C4-2B (cell line): ENCODE results near the gene LPAR2.

Experiments used
- ZFX ChIP-seq: fragments of 450-650 bp; IDR thresholded peaks from 2 replicates; pipeline ENCODE4 v1.6.1; 2017
- TF ChIP-seq, protein P1 (sequence below): fragments of 450-650 bp; conservative IDR thresholded peaks from 2 replicates; pipeline ENCODE4 v1.5.1; 2017; ENCODE audit warnings: mild to moderate bottlenecking

DNA sequence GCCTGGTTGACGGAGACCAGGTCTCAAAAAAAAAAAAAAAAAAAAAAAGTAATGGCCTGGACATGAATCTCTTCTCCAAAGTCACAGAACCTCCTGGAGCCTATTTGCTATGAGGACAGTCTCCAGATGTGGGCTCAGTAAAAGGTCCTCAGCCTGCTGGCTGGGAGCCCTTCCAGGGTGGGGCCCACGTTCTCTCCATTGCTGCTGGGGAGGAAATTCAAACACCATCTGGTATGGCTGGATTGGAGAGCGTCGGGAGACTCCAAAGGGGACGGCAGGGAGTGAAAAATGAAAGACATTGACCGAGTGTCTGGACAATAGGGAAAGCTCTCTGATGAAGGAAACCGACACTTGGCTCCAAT is 8.2 kb downstream of the LPAR2 start:
- TF ChIP-seq, protein P1, sequence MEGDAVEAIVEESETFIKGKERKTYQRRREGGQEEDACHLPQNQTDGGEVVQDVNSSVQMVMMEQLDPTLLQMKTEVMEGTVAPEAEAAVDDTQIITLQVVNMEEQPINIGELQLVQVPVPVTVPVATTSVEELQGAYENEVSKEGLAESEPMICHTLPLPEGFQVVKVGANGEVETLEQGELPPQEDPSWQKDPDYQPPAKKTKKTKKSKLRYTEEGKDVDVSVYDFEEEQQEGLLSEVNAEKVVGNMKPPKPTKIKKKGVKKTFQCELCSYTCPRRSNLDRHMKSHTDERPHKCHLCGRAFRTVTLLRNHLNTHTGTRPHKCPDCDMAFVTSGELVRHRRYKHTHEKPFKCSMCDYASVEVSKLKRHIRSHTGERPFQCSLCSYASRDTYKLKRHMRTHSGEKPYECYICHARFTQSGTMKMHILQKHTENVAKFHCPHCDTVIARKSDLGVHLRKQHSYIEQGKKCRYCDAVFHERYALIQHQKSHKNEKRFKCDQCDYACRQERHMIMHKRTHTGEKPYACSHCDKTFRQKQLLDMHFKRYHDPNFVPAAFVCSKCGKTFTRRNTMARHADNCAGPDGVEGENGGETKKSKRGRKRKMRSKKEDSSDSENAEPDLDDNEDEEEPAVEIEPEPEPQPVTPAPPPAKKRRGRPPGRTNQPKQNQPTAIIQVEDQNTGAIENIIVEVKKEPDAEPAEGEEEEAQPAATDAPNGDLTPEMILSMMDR, result no peak
- no peak for TF ChIP-seq ZFX
